Prostate gland (tissue), 2 donors: ENCODE data around the gene MEGF9. TPM values are rescaled to one million over a fixed set of nuclear protein-coding genes. Genes with fewer than 3 reads are reported as not detected.
"Not testable (repeated sequence)": the region's sequence is repeated elsewhere in the genome, so short reads cannot be mapped to it uniquely, and the experiment has no call there.

Experiments used
- DNase-seq: peaks from one replicate; pipeline ENCODE4 v3.0.0-alpha.2; 2019; ENCODE audit warnings: low spot score
- H3K27ac ChIP-seq, 2 donors: fragments of 200-600 bp; sonication (generic); 2 replicates each; pipeline ENCODE4 v1.5.1; 2017 to 2019
- H3K27me3 ChIP-seq: fragments of 200-600 bp; sonication (generic); replicated peaks from 2 replicates; pipeline ENCODE4 v1.5.1; 2019; ENCODE audit not compliant: insufficient read depth
- H3K36me3 ChIP-seq, 2 donors: fragments of 200-600 bp; sonication (generic); 1 replicate in 1 of 2; 2 replicates in 1 of 2; pipeline versions ENCODE4 v1.5.1 to v1.8.1; 2017 to 2019
- H3K4me1 ChIP-seq: fragments of 200-600 bp; sonication (generic); replicated peaks from 2 replicates; pipeline ENCODE4 v1.5.1; 2019
- H3K4me3 ChIP-seq, 2 donors: fragments of 200-600 bp; sonication (generic); 2 replicates each; pipeline ENCODE4 v1.5.1; 2017 to 2019
- H3K9me3 ChIP-seq: fragments of 200-600 bp; sonication (generic); 2 replicates; pipeline ENCODE4 v1.5.1; 2017
- POLR2A ChIP-seq: fragments of 450-650 bp; IDR thresholded peaks from one replicate; pipeline ENCODE4 v1.6.1; 2016; ENCODE audit warnings: antibody characterized with exemption, mild to moderate bottlenecking
- POLR2AphosphoS5 ChIP-seq: sonication (generic); formaldehyde crosslinking; IDR thresholded peaks from one replicate; pipeline ENCODE4 v1.6.1; 2017; ENCODE audit warnings: antibody characterized with exemption
- WGBS: methylation state at CpG from one replicate; pipeline ENCODE4 v1.1.5; 2018; 5-methylcytosine and 5-hydroxymethylcytosine counted together
- intact Hi-C: fragments of 100-400 bp; cut with DNase I; formaldehyde crosslinking; loops from one replicate; pipeline ENCODE4 v1.14.2; 2022
- total RNA-seq, 2 donors: library from RNA; depleted of rRNA; stranded (reverse); fragments of >200 nt; gene quantifications; one replicate each; pipeline ENCODE4 v1.1.0, GENCODE V29; 2016
- TF ChIP-seq, protein P1 (sequence below), 4 experiments: fragments of 200-600 bp in 2 of 4; fragments of 450-650 bp in 2 of 4; sonication (generic) in 2 of 4; IDR thresholded peaks; 1 replicate in 3 of 4; 2 replicates in 1 of 4; pipeline ENCODE4 v1.5.1; 2016 to 2019; ENCODE audit warnings: antibody characterized with exemption in 4 of 4, mild to moderate bottlenecking in 2 of 4, moderate library complexity in 2 of 4

MEGF9 gene
- total RNA-seq, 2 donors from 2014 or later = 12.0 to 25.3 TPM

DNA sequence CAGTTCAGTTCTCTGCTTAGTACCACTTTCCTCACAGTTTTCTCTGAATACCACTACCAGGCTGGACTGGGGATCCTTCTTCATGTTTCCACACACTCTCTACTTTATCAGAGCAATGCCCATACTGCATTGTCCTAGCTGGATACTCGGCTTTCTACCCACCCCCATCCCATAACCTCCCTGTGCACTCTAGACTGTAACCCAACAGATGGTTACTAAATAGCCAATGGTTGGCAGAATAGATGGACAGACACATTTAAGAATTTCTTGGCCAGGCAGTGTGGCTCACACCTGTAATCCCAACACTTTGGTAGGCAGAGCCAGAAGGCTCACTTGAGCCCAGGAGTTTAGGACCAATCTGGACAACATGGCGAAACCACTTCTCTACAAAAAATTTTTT lies 157.1 kb downstream of the MEGF9 start:
- Histone ChIP-seq H3K4me3 (no peak overlapping the region), H3K27ac (no peak overlapping the region), H3K27me3 (no peaks in the 10 kb centered on the region), H3K9me3 (no peaks in the 10 kb centered on the region), H3K4me1 (no peaks in the 10 kb centered on the region), H3K36me3 (no peaks in the 10 kb centered on the region)
- WGBS = 39% methylated on average over 2 of the region's 2 CpGs
- intact Hi-C loops = no loop called here
- TF ChIP-seq POLR2AphosphoS5 = no peak
- TF ChIP-seq, protein P1, sequence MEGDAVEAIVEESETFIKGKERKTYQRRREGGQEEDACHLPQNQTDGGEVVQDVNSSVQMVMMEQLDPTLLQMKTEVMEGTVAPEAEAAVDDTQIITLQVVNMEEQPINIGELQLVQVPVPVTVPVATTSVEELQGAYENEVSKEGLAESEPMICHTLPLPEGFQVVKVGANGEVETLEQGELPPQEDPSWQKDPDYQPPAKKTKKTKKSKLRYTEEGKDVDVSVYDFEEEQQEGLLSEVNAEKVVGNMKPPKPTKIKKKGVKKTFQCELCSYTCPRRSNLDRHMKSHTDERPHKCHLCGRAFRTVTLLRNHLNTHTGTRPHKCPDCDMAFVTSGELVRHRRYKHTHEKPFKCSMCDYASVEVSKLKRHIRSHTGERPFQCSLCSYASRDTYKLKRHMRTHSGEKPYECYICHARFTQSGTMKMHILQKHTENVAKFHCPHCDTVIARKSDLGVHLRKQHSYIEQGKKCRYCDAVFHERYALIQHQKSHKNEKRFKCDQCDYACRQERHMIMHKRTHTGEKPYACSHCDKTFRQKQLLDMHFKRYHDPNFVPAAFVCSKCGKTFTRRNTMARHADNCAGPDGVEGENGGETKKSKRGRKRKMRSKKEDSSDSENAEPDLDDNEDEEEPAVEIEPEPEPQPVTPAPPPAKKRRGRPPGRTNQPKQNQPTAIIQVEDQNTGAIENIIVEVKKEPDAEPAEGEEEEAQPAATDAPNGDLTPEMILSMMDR (IDR thresholded peaks at IDR 0.05) = no peak
- no peak for TF ChIP-seq POLR2A
- DNase-seq = no peak

DNA sequence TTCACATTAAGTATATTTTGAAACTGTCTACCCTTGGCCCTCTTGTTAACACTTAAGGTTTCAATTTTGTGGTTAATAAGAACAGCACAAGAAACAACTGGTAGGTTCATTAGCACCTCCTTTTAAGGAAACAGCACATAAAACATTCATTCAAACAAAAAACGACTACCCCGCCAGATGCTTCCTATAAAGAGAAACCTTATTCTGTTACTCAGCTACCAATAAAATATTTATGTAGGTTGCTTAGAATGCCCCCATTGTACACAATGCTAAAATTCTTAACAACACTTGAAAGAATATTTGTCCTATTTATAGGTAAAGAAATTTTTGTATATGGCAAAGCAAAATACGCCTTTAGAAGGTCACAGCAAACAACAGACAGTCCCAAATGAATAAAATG lies 157.5 kb downstream of the MEGF9 start:
- intact Hi-C loops = no loop called here
- Histone ChIP-seq H3K4me1 (no peaks in the 10 kb centered on the region), H3K9me3 (no peaks in the 10 kb centered on the region), H3K27ac (no peak overlapping the region), H3K27me3 (no peaks in the 10 kb centered on the region), H3K4me3 (no peak overlapping the region), H3K36me3 (no peaks in the 10 kb centered on the region)
- WGBS = 66% methylated on average over 3 of the region's 3 CpGs
- TF ChIP-seq POLR2A (no peak), POLR2AphosphoS5 (no peak)
- TF ChIP-seq, protein P1 (IDR thresholded peaks at IDR 0.05) = no peak
- DNase-seq = no peak

DNA sequence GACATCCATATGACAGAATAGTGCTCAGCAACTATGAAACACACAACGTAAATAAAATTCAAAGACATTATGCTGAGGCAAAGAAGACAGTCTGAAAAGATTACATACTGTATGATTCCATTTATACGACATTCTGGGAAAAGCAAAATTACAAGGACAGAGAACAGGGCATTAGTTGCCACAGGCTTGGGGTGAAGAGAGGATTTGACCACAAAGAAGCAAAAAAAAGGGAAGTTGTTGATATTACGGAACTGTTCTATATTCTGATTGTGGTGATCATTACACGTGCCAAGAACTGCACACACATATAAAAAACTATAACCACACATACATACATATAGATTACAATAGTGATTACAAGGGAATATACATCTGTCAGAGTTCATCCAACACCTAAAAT lies 158.4 kb downstream of the MEGF9 start:
- no peak overlapping the region for H3K27ac ChIP-seq
- H3K27me3 ChIP-seq = no peaks in the 10 kb centered on the region
- no peak for DNase-seq
- 89% methylated on average over 4 of the region's 4 CpGs for WGBS
- no peak for TF ChIP-seq POLR2AphosphoS5
- TF ChIP-seq, protein P1 (IDR thresholded peaks at IDR 0.05) = no peak
- H3K4me1 ChIP-seq = no peaks in the 10 kb centered on the region
- intact Hi-C loops = no loop called here
- H3K9me3 ChIP-seq = no peaks in the 10 kb centered on the region
- no peaks in the 10 kb centered on the region for H3K36me3 ChIP-seq
- H3K4me3 ChIP-seq = no peak overlapping the region

DNA sequence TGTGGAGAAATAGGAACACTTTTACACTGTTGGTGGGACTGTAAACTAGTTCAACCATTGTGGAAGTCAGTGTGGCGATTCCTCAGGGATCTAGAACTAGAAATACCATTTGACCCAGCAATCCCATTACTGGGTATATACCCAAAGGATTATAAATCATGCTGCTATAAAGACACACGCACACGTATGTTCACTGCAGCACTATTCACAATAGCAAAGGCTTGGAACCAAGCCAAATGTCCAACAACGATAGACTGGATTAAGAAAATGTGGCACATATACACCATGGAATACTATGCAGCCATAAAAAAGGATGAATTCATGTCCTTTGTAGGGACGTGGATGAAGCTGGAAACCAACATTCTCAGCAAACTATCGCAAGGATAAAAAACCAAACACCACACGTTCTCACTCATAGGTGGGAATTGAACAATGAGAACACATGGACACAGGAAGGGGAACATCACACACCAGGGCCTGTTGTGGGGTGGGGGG lies 162.0 kb downstream of the MEGF9 start:
- H3K4me3 ChIP-seq, intact Hi-C loops, H3K4me1 ChIP-seq, H3K36me3 ChIP-seq, H3K27me3 ChIP-seq, H3K9me3 ChIP-seq, DNase-seq, H3K27ac ChIP-seq: not testable (repeated sequence)
- 98% methylated on average over 6 of the region's 7 CpGs for WGBS

Other genes with a start within 250 kb of the MEGF9 start
- 10 to 100 TPM; 48.6 to 54.1 TPM for gene CDK5RAP2, start 134.3 kb downstream of the MEGF9 start, total RNA-seq
- 10 to 100 TPM; 38.3 to 57.1 TPM for gene FBXW2, start 78.9 kb upstream of the MEGF9 start, total RNA-seq
- 10 to 100 TPM; 30.0 to 36.3 TPM for gene PSMD5, start 128.5 kb upstream of the MEGF9 start, total RNA-seq
- gene PHF19, start 162.7 kb upstream of the MEGF9 start, total RNA-seq = 10 to 100 TPM; 19.9 to 37.6 TPM
- 1 to 10 TPM; 3.1 to 6.9 TPM for gene TRAF1, start 212.3 kb upstream of the MEGF9 start, total RNA-seq